PC-9 (cell line): ENCODE measurements around the gene DPP10.

Source experiments
- CTCF ChIP-seq: fragments of 200-600 bp; sonication (generic); conservative IDR thresholded peaks from 2 replicates; pipeline ENCODE4 v1.6.1; 2017; ENCODE audit warnings: mixed run types, antibody characterized with exemption, mild to moderate bottlenecking, moderate library complexity
- EZH2 ChIP-seq: fragments of 200-600 bp; sonication (generic); IDR thresholded peaks from 2 replicates; pipeline ENCODE4 v1.8.0; 2017; ENCODE audit warnings: antibody characterized with exemption, low read depth

GRCh38 chr2:114935031-114935430, 492.6 kb downstream of the DPP10 start:
- TF ChIP-seq CTCF, result no peak
- no peak for TF ChIP-seq EZH2
